HG02973 (cell line): ENCODE measurements around the gene PIF1.

ENCODE experiments used
- ATAC-seq: cut with Tn5 transposase; IDR thresholded peaks from one replicate; pipeline ENCODE4 v1.9.1; 2021; ENCODE audit warnings: moderate library complexity; ENCODE audit not compliant: unreplicated experiment

Gene PIF1

DNA sequence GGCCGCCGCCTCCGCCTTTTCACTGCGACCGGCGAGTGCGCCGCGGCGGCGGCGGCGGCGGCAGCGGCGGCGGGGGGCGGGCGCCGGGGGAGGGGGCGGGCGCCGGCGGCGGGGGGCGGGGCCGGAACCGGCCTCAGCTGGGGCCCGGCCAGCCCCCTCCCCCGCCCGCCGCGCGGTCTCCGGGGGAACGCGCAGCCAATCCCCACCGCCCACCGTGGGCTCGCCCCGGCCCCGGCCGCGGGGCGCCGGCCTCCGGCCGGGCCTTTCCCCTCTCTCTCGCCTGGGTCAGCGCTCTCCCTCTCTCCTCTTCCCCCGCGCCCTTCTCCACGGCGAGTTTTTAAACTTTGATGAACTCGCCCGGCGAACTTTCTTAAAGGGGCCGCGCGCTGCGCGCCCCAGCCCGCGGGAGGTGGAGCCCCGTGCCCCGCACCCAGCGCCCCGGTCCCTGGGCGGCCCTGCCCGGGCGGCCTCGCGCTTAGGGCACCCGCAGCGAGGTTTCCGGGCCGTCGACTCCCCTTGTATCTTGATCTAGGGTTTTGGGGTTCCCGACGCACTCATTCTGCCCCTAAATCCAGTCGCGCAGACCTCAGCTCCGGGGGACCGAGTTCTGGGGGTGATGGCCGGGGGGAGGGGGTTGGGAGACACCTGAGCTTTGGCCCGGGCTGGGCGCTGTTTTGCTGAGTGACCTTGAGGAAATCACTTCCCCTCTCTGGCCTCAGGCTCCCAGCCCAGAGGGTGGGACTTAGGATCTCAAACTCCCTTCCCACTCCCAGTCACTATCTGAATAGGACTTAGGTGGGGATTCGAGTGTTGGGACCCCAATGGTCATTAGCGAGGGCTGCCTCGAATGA is 49.7 kb downstream of the PIF1 start, which contains the start of gene RBPMS2:
RBPMS2 (minus strand) TSS at position 39 of the 851 bp plus-strand sequence. CDS start 270 bp downstream, outside the sequence.
- no peak for ATAC-seq

DNA sequence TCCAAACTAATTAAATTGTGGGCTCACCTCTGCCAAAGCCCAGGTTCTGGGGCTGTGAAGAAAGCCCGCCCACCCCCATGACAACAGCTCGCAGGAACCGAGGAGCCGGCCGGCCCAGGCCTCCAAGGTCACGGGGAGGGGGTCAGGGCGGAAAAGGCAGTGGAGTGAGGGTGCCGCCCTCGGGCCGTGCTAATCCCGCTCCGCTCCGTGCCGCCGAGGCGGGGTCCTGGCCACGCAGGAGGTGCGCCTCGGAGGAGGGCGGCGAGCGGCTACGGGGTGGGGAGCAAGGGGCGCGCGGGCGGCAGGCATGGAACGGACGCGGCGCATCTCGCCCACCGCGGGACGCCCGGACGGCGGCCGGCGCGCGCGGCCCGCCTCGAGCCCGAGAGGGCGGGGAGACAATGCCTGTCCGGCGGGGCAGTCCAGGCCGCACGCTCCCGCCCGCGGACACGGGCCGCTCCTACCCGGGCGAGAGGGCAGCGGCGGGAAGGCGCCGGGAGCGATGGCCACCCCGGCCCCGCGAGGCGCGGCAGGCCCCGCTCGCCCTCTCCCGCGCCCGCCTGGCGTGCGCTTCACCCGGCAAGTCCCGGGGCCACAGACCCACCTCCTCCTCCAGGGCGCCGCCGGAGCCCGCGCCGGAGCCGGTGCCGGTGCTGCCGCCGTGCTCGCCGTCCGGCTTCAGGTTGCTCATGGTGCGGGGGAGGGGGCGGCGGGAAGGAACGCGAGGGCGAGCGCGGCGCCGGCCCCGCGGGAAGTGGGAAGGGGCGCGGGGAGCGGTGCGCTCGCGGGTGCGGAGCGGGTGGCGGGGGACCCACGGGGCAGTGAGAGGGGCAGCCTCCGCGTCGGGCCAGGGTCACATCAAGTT is 50.6 kb downstream of the PIF1 start:
- no peak for ATAC-seq

DNA sequence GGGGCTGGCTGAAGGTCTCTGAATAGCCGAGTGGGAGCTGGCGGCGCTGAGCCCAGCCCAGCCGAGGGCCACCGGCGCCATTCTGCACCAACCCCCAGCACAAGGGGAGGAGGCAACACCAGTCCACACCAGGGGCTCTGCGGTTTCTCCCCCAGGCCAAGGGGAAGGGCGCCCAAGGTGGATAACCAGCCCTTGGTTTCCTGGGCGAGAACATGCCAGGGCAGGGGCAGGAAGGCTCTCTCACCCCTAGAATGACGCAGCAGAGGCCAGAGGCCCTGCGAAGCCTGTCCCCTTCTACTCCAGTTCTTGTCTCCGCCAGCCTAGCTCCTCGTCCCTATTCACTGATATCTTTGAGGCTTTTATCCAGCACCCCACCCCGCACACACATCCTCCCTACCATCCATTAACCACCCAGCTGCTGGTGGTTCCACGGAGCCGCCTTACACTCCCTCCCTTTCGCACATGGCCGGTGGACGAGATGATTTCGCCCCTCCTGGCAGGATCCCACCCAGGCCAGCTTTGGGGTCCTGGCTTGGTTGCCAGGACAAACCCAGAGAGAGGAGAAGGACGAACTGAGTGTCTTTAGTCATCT is 51.3 kb downstream of the PIF1 start:
- ATAC-seq, result no peak

DNA sequence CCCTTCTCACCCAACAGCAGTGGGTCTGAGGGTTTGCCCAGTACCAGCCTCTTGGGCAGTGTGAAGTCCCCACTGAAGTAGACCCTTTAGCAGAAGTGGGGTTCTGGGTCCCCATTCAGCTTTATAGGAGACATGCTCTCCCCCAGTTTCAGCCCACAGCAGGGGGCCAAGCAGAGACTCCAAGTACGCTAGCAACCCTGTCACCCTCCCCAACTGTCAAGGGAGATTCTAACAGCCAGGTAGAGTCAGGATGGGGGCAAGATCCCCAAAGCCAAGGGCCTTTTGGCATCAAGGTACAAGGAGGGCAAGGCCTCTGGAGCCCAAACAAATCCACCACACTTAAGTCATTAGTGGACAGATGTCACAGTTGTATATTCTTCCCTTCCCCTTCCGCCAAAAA is 51.8 kb downstream of the PIF1 start:
- ATAC-seq, result no peak

DNA sequence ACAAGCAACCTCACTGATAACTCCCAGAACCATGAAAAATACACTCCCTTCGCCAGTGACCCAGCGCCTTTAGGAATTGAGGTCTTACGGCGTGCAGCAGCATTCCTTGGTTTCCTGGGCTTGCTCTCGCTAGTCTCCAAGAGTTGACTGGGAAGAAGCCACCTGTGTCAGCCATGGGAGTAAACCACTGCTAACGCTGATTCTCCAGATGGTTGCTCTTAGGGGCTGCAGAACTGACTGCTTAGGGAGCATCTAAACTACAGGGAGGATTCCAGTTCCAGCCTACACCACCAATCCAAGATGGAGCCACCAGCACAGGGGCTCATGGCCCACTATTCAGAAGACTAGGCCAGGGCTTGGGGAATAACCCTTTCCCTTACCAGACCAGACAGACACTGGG is 52.5 kb downstream of the PIF1 start:
- ATAC-seq, result no peak

DNA sequence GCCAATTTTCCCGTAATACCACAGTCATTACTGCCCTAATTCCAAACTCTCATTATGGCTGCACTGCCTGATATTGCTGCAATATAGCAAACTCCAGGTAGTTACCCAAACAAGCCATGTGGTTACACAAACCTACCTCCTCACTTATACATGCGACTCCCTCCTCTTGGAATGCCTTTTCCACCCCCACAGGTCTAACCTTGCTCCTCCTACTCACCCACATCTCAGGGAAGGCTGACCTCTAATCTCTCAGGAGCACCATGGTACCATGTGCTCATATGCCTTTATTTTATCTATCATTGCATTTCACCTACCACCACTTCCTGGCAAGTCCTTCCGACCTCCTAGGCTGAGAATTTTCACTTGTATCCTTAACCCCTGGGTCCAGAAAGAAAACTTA is 53.0 kb downstream of the PIF1 start:
- ATAC-seq, result no peak

DNA sequence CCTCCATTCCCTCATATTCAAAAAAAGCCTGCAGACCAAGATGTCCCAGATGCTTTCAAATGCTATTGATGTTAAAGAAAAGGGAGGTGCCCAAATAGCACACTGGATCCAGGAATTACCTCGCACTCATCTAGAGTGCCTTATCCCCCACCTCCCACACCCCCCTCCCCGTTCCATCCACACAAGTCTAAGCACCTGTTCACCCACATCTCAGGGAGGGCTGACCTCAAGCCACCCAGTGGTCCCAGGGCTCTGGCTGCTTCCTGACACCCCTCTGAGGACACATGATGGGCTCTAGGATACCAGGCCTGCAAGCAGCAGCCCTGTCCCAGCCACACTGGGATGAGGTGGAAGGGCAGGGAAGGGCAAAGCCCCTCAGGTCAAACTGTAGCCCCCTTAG is 54.8 kb downstream of the PIF1 start:
- no peak for ATAC-seq

DNA sequence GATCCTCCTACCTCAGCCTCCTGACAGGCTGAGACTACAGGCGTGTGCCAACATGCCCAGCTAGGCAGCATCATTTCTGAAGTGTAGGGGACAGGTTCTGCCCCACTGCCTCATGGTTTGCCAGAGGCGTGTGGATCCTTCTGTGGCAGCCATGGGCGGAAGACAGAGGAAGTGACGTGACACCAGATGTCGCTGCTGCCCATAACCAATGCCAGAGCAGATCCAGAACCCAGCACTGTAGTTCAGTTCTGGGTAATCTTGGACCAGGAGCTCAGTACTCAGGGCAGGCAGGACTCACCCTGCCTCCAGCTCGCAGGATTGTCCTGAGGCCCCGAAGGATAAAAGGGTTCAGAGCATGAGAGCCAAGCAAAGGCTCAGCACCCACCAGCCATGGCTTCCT is 58.2 kb downstream of the PIF1 start:
- no peak for ATAC-seq

DNA sequence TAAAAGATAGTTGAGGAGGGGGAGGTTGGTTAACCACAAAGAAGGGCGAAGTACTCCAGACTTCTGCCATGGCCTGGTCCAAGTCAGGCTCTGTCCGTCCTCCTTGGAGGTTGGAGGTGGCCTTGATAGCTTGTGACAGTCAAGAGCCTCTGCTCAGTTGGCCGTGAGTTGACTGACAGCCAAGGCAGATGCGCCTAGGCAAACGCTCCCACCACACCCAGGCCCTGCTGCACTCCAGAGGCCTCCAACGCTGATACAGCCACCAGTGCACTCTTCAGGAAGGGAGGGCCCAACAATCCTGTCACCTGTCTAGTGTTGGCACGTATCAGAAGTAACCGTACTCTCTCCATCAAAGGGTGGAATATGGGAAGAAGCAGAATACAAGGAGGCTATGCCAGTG is 59.4 kb downstream of the PIF1 start:
- ATAC-seq, result no peak
